HEK293 (cell line): ENCODE measurements around the gene KLF16.

Experiments used
- CTCF ChIA-PET: fragments of 350-600 bp; formaldehyde crosslinking; extraction: SDS; loops from one replicate; lab custom pipeline; 2021; ENCODE audit warnings: antibody characterized with exemption; lab: Yijun Ruan, JAX
- POLR2A ChIA-PET: fragments of 300-600 bp; formaldehyde crosslinking; extraction: SDS; loops from one replicate; lab custom pipeline; 2020; ENCODE audit warnings: antibody characterized with exemption, inconsistent platforms; lab: Yijun Ruan, JAX
- H3K27ac ChIP-seq: fragments of 200-500 bp; sonication (Bioruptor generic); 2 replicates; pipeline ENCODE4 v1.5.1; 2014; ENCODE audit warnings: low read depth, low read length, control low read depth, inconsistent platforms; ENCODE audit errors: extremely low read depth
- H3K36me3 ChIP-seq, 2 experiments: fragments of 200-500 bp in 1 of 2; sonication (Bioruptor generic) in 1 of 2; 1 replicate in 1 of 2; 2 replicates in 1 of 2; pipeline ENCODE4 v1.5.1; 2014 to 2017; ENCODE audit warnings: inconsistent platforms in 2 of 2, low read length in 2 of 2; ENCODE audit not compliant: control insufficient read depth in 2 of 2, insufficient read depth in 1 of 2
- H3K4me1 ChIP-seq: fragments of 200-500 bp; sonication (Bioruptor generic); 2 replicates; pipeline ENCODE4 v1.5.1; 2014; ENCODE audit warnings: mild to moderate bottlenecking, low read length, inconsistent platforms; ENCODE audit not compliant: control insufficient read depth, insufficient read depth
- H3K4me3 ChIP-seq: 2 replicates; pipeline ENCODE4 v1.5.1; 2011; ENCODE audit warnings: low read depth, mild to moderate bottlenecking, control low read depth, low read length, moderate library complexity
- H3K9me3 ChIP-seq: fragments of 200-500 bp; sonication (Bioruptor generic); 2 replicates; pipeline ENCODE4 v1.5.1; 2014; ENCODE audit warnings: low read depth, low read length, inconsistent platforms; ENCODE audit not compliant: control insufficient read depth, insufficient read depth
- EGR2 ChIP-seq: fragments of 450-650 bp; formaldehyde crosslinking; IDR thresholded peaks from 2 replicates; pipeline ENCODE4 v1.5.1; 2016; ENCODE audit warnings: low read depth, missing biosample characterization, missing genetic modification characterization
- GLI2 ChIP-seq: fragments of 450-650 bp; formaldehyde crosslinking; IDR thresholded peaks from 2 replicates; pipeline ENCODE4; 2017; ENCODE audit warnings: missing biosample characterization, missing genetic modification characterization, low read depth, borderline replicate concordance
- GLI4 ChIP-seq: fragments of 450-650 bp; formaldehyde crosslinking; IDR thresholded peaks from 2 replicates; pipeline ENCODE4 v1.5.1; 2016; ENCODE audit warnings: missing biosample characterization, missing genetic modification characterization
- KLF8 ChIP-seq: fragments of 450-650 bp; formaldehyde crosslinking; IDR thresholded peaks from 2 replicates; pipeline ENCODE4 v1.5.1; 2016; ENCODE audit warnings: missing biosample characterization, missing genetic modification characterization
- MEIS1 ChIP-seq: sonication (generic); formaldehyde crosslinking; IDR thresholded peaks from 2 replicates; pipeline ENCODE4 v1.8.1; 2022; ENCODE audit warnings: missing genetic modification reagents, mild to moderate bottlenecking, borderline replicate concordance
- SCRT2 ChIP-seq: fragments of 450-650 bp; formaldehyde crosslinking; IDR thresholded peaks from 2 replicates; pipeline ENCODE4 v1.5.1; 2016; ENCODE audit warnings: missing biosample characterization, missing genetic modification characterization
- SP2 ChIP-seq: fragments of 450-650 bp; formaldehyde crosslinking; IDR thresholded peaks from 2 replicates; pipeline ENCODE4 v1.5.1; 2016; ENCODE audit warnings: missing biosample characterization, missing genetic modification characterization
- ZFHX2 ChIP-seq: fragments of 450-650 bp; formaldehyde crosslinking; conservative IDR thresholded peaks from 2 replicates; pipeline ENCODE4 v1.5.1; 2016; ENCODE audit warnings: missing biosample characterization, missing genetic modification characterization
- ZIC2 ChIP-seq: fragments of 450-650 bp; formaldehyde crosslinking; IDR thresholded peaks from 2 replicates; pipeline ENCODE4 v1.5.1; 2016; ENCODE audit warnings: missing biosample characterization, missing genetic modification characterization
- ZNF10 ChIP-seq: fragments of 450-650 bp; formaldehyde crosslinking; IDR thresholded peaks from 2 replicates; pipeline ENCODE4 v1.5.1; 2017; ENCODE audit warnings: missing biosample characterization, missing genetic modification characterization
- ZNF169 ChIP-seq: fragments of 450-650 bp; formaldehyde crosslinking; IDR thresholded peaks from 2 replicates; pipeline ENCODE4 v1.5.1; 2016; ENCODE audit warnings: missing biosample characterization, missing genetic modification characterization
- ZNF184 ChIP-seq: fragments of 450-650 bp; IDR thresholded peaks from 2 replicates; pipeline ENCODE4 v1.5.1; 2018; ENCODE audit warnings: missing biosample characterization, mild to moderate bottlenecking, missing genetic modification characterization
- ZNF302 ChIP-seq: fragments of 450-650 bp; formaldehyde crosslinking; IDR thresholded peaks from 2 replicates; pipeline ENCODE4 v1.5.1; 2016; ENCODE audit warnings: missing biosample characterization, missing genetic modification characterization, low read depth
- ZNF404 ChIP-seq: fragments of 450-650 bp; formaldehyde crosslinking; IDR thresholded peaks from 2 replicates; pipeline ENCODE4 v1.5.1; 2017; ENCODE audit warnings: missing biosample characterization, missing genetic modification characterization
- ZNF416 ChIP-seq: fragments of 450-650 bp; formaldehyde crosslinking; IDR thresholded peaks from 2 replicates; pipeline ENCODE4 v1.5.1; 2016; ENCODE audit warnings: missing biosample characterization, missing genetic modification characterization
- ZNF571 ChIP-seq: fragments of 450-650 bp; formaldehyde crosslinking; IDR thresholded peaks from 2 replicates; pipeline ENCODE4 v1.5.0; 2017; ENCODE audit warnings: missing biosample characterization, missing genetic modification characterization
- ZNF600 ChIP-seq: fragments of 450-650 bp; formaldehyde crosslinking; IDR thresholded peaks from 2 replicates; pipeline ENCODE4 v1.5.1; 2016; ENCODE audit warnings: missing biosample characterization, missing genetic modification characterization
- ZNF677 ChIP-seq: fragments of 450-650 bp; IDR thresholded peaks from 2 replicates; pipeline ENCODE4 v1.5.0; 2018; ENCODE audit warnings: missing biosample characterization, mild to moderate bottlenecking, missing genetic modification characterization, moderate library complexity
- TF ChIP-seq, protein P1 (sequence below): fragments of 450-650 bp; formaldehyde crosslinking; IDR thresholded peaks from 2 replicates; pipeline ENCODE4 v1.5.1; 2016; ENCODE audit warnings: missing biosample characterization, missing genetic modification characterization, borderline replicate concordance
- TF ChIP-seq, protein P2 (sequence below): fragments of 450-650 bp; formaldehyde crosslinking; IDR thresholded peaks from 2 replicates; pipeline ENCODE4 v1.5.1; 2016; ENCODE audit warnings: missing biosample characterization, missing genetic modification characterization
- TF ChIP-seq, protein P3 (sequence below): fragments of 450-650 bp; formaldehyde crosslinking; IDR thresholded peaks from 2 replicates; pipeline ENCODE4 v1.5.1; 2017; ENCODE audit warnings: missing biosample characterization, missing genetic modification characterization
- TF ChIP-seq, protein P4 (sequence below): fragments of 450-650 bp; formaldehyde crosslinking; IDR thresholded peaks from 2 replicates; pipeline ENCODE4 v1.5.1; 2016; ENCODE audit warnings: missing biosample characterization, missing genetic modification characterization
- TF ChIP-seq, protein P5 (sequence below): fragments of 450-650 bp; formaldehyde crosslinking; optimal IDR thresholded peaks from 2 replicates; pipeline ENCODE3; 2016; ENCODE audit warnings: missing biosample characterization, mild to moderate bottlenecking, missing genetic modification characterization

KLF16 gene

DNA sequence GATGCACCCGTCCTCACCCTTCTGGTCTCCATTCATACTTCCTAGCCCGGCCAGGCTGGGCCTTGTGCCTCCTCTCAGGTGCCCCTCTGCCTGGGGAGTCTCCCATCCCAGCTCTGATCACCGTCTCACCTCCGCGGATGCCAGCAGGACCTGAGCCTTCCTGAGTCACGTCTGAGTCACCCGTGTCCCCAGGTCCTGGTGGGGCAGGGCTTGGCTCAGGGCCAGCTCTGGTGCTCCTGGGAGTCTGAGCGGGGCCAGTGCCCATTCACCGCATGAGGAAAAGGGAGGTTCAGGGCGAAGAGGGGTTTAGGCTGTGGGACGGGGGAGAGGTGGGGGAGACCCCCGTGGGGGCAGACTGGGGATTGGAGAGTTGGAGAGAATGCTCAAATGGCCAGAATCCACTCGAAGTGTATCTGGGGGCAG is 51.9 kb downstream of the KLF16 start (continued):
- TF ChIP-seq SP2 (tag by site-specific recombination), result peak; percentile 17; the same call in 1 of the 2 replicates
- peak; percentile 36; the same call in 1 of the 2 replicates for TF ChIP-seq ZNF10 (tag by site-specific recombination)
- no peak for TF ChIP-seq ZNF302 (tag by site-specific recombination)
- TF ChIP-seq, protein P1, sequence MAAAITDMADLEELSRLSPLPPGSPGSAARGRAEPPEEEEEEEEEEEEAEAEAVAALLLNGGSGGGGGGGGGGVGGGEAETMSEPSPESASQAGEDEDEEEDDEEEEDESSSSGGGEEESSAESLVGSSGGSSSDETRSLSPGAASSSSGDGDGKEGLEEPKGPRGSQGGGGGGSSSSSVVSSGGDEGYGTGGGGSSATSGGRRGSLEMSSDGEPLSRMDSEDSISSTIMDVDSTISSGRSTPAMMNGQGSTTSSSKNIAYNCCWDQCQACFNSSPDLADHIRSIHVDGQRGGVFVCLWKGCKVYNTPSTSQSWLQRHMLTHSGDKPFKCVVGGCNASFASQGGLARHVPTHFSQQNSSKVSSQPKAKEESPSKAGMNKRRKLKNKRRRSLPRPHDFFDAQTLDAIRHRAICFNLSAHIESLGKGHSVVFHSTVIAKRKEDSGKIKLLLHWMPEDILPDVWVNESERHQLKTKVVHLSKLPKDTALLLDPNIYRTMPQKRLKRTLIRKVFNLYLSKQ (tag by site-specific recombination), result no peak
- TF ChIP-seq ZNF677 (tag by site-specific recombination), result no peak
- no peak for TF ChIP-seq ZNF571 (tag by site-specific recombination)
- no peak for TF ChIP-seq GLI2 (tag by site-specific recombination)
- no peak for TF ChIP-seq MEIS1 (CRISPR knock-in tag)
- TF ChIP-seq ZNF404 (tag by site-specific recombination), result no peak
- TF ChIP-seq ZNF416 (tag by site-specific recombination), result no peak
- TF ChIP-seq, protein P2, sequence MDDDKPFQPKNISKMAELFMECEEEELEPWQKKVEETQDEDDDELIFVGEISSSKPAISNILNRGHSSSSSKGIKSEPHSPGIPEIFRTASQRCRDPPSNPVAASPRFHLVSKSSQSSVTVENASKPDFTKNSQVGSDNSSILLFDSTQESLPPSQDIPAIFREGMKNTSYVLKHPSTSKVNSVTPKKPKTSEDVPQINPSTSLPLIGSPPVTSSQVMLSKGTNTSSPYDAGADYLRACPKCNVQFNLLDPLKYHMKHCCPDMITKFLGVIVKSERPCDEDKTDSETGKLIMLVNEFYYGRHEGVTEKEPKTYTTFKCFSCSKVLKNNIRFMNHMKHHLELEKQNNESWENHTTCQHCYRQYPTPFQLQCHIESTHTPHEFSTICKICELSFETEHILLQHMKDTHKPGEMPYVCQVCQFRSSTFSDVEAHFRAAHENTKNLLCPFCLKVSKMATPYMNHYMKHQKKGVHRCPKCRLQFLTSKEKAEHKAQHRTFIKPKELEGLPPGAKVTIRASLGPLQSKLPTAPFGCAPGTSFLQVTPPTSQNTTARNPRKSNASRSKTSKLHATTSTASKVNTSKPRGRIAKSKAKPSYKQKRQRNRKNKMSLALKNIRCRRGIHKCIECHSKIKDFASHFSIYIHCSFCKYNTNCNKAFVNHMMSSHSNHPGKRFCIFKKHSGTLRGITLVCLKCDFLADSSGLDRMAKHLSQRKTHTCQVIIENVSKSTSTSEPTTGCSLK (tag by site-specific recombination), result no peak
- TF ChIP-seq ZIC2 (tag by site-specific recombination), result peak; percentile 90
- no peak for TF ChIP-seq GLI4
- TF ChIP-seq, protein P3, sequence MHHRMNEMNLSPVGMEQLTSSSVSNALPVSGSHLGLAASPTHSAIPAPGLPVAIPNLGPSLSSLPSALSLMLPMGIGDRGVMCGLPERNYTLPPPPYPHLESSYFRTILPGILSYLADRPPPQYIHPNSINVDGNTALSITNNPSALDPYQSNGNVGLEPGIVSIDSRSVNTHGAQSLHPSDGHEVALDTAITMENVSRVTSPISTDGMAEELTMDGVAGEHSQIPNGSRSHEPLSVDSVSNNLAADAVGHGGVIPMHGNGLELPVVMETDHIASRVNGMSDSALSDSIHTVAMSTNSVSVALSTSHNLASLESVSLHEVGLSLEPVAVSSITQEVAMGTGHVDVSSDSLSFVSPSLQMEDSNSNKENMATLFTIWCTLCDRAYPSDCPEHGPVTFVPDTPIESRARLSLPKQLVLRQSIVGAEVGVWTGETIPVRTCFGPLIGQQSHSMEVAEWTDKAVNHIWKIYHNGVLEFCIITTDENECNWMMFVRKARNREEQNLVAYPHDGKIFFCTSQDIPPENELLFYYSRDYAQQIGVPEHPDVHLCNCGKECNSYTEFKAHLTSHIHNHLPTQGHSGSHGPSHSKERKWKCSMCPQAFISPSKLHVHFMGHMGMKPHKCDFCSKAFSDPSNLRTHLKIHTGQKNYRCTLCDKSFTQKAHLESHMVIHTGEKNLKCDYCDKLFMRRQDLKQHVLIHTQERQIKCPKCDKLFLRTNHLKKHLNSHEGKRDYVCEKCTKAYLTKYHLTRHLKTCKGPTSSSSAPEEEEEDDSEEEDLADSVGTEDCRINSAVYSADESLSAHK, result no peak
- TF ChIP-seq ZNF184, result peak; percentile 74; the same call in 1 of the 2 replicates

DNA sequence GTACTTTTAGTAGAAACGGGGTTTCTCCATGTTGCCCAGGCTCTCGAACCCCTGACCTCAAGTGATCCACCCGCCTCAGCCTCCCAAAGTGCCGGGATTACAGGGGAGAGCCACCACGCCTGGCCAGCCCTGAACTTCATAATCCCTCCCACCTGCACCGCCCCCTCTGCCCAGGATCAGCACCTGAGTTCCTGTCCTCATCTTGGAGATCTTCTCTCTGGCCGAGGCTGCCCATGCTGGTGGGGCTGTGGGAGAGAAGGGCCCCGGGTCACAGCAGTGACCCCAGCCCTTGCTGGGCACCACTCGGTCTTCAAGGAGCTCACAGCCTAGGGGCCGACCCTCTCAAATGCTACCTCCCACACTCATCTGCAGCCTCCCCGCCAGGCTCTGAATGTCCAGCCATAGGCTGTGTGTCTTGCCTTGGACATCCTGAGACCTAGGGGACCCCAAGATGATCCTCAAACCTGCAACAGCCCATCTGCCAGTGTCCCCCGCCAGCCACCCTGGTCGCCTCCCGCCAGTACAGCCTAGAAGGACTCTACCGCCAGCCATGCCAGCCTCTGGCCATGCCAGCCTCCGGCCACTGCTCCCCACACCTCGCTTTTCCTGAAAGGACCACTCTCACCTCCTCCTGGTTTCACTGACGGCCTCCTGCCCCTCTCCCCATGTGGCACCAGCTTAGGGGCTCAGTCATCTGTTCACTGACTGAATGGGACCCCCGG is 52.8 kb downstream of the KLF16 start:
- Histone ChIP-seq H3K36me3 (peaks cover 0 to 8% of the 10 kb centered on the region in 2 experiments; a peak in 1 of 3 replicates), H3K4me1 (no peaks in the 10 kb centered on the region), H3K9me3 (no peaks in the 10 kb centered on the region), H3K4me3 (no peak overlapping the region), H3K27ac (no peak overlapping the region)
- ChIA-PET POLR2A (interaction anchor here (0.6 kb wide), 1 partner anchor 29 kb away, joined by 3 read pairs; no protein-coding TSS in a partner anchor), CTCF (interaction anchor here (0.7 to 1.2 kb wide), 3 partner anchors 14 to 138 kb away, joined by 3 to 8 read pairs (median 3); no protein-coding TSS in a partner anchor)
- TF ChIP-seq ZNF600 (tag by site-specific recombination), result no peak
- TF ChIP-seq MEIS1 (CRISPR knock-in tag), result no peak
- no peak for TF ChIP-seq ZNF169 (tag by site-specific recombination)
- peak; percentile 56; the same call in 1 of the 2 replicates for TF ChIP-seq EGR2 (tag by site-specific recombination)
- TF ChIP-seq, protein P2 (tag by site-specific recombination), result no peak
- TF ChIP-seq, protein P4, sequence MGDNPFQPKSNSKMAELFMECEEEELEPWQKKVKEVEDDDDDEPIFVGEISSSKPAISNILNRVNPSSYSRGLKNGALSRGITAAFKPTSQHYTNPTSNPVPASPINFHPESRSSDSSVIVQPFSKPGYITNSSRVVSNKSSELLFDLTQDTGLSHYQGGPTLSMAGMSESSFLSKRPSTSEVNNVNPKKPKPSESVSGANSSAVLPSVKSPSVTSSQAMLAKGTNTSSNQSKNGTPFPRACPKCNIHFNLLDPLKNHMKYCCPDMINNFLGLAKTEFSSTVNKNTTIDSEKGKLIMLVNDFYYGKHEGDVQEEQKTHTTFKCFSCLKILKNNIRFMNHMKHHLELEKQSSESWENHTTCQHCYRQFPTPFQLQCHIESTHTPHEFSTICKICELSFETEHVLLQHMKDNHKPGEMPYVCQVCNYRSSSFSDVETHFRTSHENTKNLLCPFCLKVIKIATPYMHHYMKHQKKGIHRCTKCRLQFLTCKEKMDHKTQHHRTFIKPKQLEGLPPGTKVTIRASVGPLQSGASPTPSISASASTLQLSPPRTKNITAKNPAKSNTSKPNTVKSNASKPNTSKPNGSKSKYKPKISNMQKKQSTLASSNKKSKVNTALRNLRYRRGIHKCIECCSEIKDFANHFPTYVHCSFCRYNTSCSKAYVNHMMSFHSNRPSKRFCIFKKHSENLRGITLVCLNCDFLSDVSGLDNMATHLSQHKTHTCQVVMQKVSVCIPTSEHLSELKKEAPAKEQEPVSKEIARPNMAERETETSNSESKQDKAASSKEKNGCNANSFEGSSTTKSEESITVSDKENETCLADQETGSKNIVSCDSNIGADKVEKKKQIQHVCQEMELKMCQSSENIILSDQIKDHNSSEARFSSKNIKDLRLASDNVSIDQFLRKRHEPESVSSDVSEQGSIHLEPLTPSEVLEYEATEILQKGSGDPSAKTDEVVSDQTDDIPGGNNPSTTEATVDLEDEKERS (tag by site-specific recombination), result no peak
- TF ChIP-seq, protein P5, sequence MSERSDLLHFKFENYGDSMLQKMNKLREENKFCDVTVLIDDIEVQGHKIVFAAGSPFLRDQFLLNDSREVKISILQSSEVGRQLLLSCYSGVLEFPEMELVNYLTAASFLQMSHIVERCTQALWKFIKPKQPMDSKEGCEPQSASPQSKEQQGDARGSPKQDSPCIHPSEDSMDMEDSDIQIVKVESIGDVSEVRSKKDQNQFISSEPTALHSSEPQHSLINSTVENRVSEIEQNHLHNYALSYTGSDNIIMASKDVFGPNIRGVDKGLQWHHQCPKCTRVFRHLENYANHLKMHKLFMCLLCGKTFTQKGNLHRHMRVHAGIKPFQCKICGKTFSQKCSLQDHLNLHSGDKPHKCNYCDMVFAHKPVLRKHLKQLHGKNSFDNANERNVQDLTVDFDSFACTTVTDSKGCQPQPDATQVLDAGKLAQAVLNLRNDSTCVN (tag by site-specific recombination), result no peak
- TF ChIP-seq KLF8 (tag by site-specific recombination), result peak; percentile 70; the same call in 1 of the 2 replicates
- peak; percentile 44 for TF ChIP-seq ZFHX2 (tag by site-specific recombination)
- no peak for TF ChIP-seq SCRT2 (tag by site-specific recombination)
